SU-DHL-6 (cell line): Measurements from ENCODE around the gene DLX4.

Source experiments
- CTCF ChIP-seq: fragments of 200-600 bp; sonication (generic); IDR thresholded peaks from one replicate; pipeline ENCODE4 v1.5.1; 2017; ENCODE audit warnings: antibody characterized with exemption, mild to moderate bottlenecking, low read length, moderate library complexity; ENCODE audit not compliant: insufficient read depth, poor library complexity, severe bottlenecking
- EZH2phosphoT487 ChIP-seq: fragments of 200-600 bp; sonication (generic), shearing (Covaris generic); conservative IDR thresholded peaks from 2 replicates; pipeline ENCODE4 v1.6.1; 2018; ENCODE audit warnings: mild to moderate bottlenecking, antibody characterized with exemption, low read length, moderate library complexity, mixed read lengths

DNA sequence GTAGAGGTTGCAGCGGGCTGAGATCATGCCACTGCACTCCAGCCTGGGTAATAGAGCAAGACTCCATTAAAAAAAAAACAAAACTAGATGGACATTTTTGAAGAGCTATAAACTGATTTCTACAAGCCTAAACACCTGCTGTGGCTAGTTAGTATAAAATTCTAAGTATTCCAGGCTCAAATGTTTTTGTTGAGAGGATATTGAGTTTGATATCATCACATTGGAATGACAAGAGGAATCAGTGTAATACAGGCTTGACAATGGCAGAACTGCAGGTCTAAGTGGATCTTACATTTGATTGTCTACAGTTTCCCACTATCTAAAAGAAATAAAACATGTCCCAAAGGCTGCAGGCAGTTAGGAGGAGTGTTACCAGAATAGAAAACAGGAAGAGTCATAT lies 49.9 kb downstream of the DLX4 start:
- TF ChIP-seq EZH2phosphoT487 (no peak), CTCF (no peak)
